Body of pancreas (tissue), 4 donors: ENCODE data around the gene APBA1.

Experiments used
- POLR2A ChIP-seq, 3 donors: fragments of 450-650 bp; IDR thresholded peaks; one replicate each; pipeline ENCODE4 v1.6.1; 2016; ENCODE audit warnings: antibody characterized with exemption in 3 of 3, mild to moderate bottlenecking in 2 of 3
- TF ChIP-seq, protein P1 (sequence below), 7 experiments: fragments of 450-650 bp in 4 of 7; fragments of 200-600 bp in 3 of 7; sonication (generic) in 3 of 7; IDR thresholded peaks; one replicate each; pipeline ENCODE4 v1.5.1; 2016 to 2019; ENCODE audit warnings: antibody characterized with exemption in 7 of 7

DNA sequence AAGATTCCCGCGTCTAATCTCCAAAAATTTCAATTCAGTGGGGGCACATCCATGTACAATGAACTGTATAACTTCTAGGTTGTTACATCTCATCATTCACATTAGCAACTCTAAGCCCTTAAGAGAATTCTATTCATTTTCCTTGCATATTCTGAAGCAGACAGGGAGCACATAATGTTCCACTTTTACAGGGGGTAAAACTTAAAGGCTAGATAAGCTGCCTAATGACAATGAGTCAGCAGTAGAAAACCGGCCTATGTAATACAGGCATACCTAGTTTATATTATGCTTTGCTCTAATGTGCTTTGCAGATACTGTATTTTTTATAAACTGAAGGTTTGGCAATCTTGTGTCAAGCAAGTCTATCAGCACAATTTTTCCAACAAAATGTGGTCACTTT, 47.2 kb upstream of the APBA1 start:
- TF ChIP-seq, protein P1, sequence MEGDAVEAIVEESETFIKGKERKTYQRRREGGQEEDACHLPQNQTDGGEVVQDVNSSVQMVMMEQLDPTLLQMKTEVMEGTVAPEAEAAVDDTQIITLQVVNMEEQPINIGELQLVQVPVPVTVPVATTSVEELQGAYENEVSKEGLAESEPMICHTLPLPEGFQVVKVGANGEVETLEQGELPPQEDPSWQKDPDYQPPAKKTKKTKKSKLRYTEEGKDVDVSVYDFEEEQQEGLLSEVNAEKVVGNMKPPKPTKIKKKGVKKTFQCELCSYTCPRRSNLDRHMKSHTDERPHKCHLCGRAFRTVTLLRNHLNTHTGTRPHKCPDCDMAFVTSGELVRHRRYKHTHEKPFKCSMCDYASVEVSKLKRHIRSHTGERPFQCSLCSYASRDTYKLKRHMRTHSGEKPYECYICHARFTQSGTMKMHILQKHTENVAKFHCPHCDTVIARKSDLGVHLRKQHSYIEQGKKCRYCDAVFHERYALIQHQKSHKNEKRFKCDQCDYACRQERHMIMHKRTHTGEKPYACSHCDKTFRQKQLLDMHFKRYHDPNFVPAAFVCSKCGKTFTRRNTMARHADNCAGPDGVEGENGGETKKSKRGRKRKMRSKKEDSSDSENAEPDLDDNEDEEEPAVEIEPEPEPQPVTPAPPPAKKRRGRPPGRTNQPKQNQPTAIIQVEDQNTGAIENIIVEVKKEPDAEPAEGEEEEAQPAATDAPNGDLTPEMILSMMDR (IDR thresholded peaks at IDR 0.05): no peak
- no peak for TF ChIP-seq POLR2A (IDR thresholded peaks at IDR 0.05)
